Panc1 (cell line): ENCODE measurements around the gene CLEC9A. TPM values are rescaled to one million over a fixed set of nuclear protein-coding genes. Genes with fewer than 3 reads are reported as not detected.
"Not testable (repeated sequence)": the region's sequence is repeated elsewhere in the genome, so short reads cannot be mapped to it uniquely, and the experiment has no call there.

Experiments used
- ATAC-seq: fragments of 200-7000 bp; cut with Tn5 transposase; 2 replicates; pipeline ENCODE4 v1.9.1; 2020; ENCODE audit warnings: mild to moderate bottlenecking, moderate library complexity
- BruUV-seq: library from RNA; stranded (reverse); fragments of 400-500 nt; replicated peaks from 2 replicates; lab custom pipeline; 2021; lab: Mats Ljungman, UMichigan
- CTCF ChIA-PET: fragments of 300-600 bp; sonication (Branson Sonifier 250); formaldehyde crosslinking; loops from one replicate; lab custom pipeline; 2022; ENCODE audit warnings: antibody characterized with exemption; lab: Charles Lee
- POLR2A ChIA-PET: fragments of 300-600 bp; sonication (Branson Sonifier 250); formaldehyde crosslinking; loops from one replicate; lab custom pipeline; 2022; ENCODE audit warnings: antibody characterized with exemption; lab: Charles Lee
- DNase-seq: peaks from one replicate; pipeline ENCODE4 v3.0.0-alpha.2; 2010; ENCODE audit warnings: low read depth, low spot score
- H3K27ac ChIP-seq: 2 replicates; pipeline ENCODE4 v1.5.1; 2011; ENCODE audit warnings: mild to moderate bottlenecking, low read length, inconsistent platforms
- H3K27me3 ChIP-seq: fragments of 200-500 bp; sonication (Bioruptor generic); 2 replicates; pipeline ENCODE4 v1.6.0; 2014; ENCODE audit warnings: low read length, inconsistent platforms; ENCODE audit not compliant: control insufficient read depth, insufficient read depth
- H3K36me3 ChIP-seq: fragments of 200-500 bp; sonication (Bioruptor generic); 2 replicates; pipeline ENCODE4 v1.5.1; 2014; ENCODE audit warnings: inconsistent platforms, mild to moderate bottlenecking, low read length, moderate library complexity; ENCODE audit not compliant: control insufficient read depth, insufficient read depth
- H3K4me1 ChIP-seq: 2 replicates; pipeline ENCODE4 v1.5.1; 2011; ENCODE audit warnings: inconsistent platforms, mild to moderate bottlenecking, low read length, moderate library complexity; ENCODE audit not compliant: control insufficient read depth, insufficient read depth
- H3K4me3 ChIP-seq, 2 experiments: 2 replicates each; pipeline ENCODE4 v1.5.1; 2011 to 2012; ENCODE audit warnings: low read depth in 2 of 2, low read length in 2 of 2, mild to moderate bottlenecking in 2 of 2, inconsistent platforms in 1 of 2, moderate library complexity in 1 of 2
- H3K9me3 ChIP-seq: fragments of 200-500 bp; sonication (Bioruptor generic); 2 replicates; pipeline ENCODE4 v1.5.1; 2014; ENCODE audit warnings: low read depth, mild to moderate bottlenecking, inconsistent platforms, low read length, moderate library complexity; ENCODE audit not compliant: control insufficient read depth, insufficient read depth
- CTCF ChIP-seq: fragments of 450-650 bp; IDR thresholded peaks from 2 replicates; pipeline ENCODE4 v1.5.1; 2017; ENCODE audit warnings: mild to moderate bottlenecking
- POLR2AphosphoS5 ChIP-seq: IDR thresholded peaks from 2 replicates; pipeline ENCODE4 v1.6.1; 2012; ENCODE audit warnings: mild to moderate bottlenecking, low read depth, low read length, moderate library complexity
- REST ChIP-seq, 2 experiments: IDR thresholded peaks; 2 replicates each; pipeline ENCODE4 v1.6.1; 2011 to 2012; ENCODE audit warnings: low read depth in 2 of 2, control low read depth in 1 of 2, low read length in 1 of 2, mild to moderate bottlenecking in 1 of 2, moderate library complexity in 1 of 2; ENCODE audit not compliant: insufficient read depth in 1 of 2
- SIN3A ChIP-seq: IDR thresholded peaks from 2 replicates; pipeline ENCODE4 v1.6.1; 2012; ENCODE audit warnings: low read depth, mild to moderate bottlenecking, low read length, moderate library complexity, borderline replicate concordance; ENCODE audit not compliant: insufficient read depth
- TCF7L2 ChIP-seq: IDR thresholded peaks from 2 replicates; pipeline ENCODE4 v1.6.1; 2011; ENCODE audit warnings: mild to moderate bottlenecking, low read depth, low read length, inconsistent platforms
- in situ Hi-C: cut with HindIII; loops from 2 replicates; pipeline ENCODE4 v1.10.0; 2016; ENCODE audit warnings: low sequenced_read_pairs, low pct_unique_long_range_greater_than_20kb
- intact Hi-C: fragments of 100-400 bp; cut with micrococcal nuclease; formaldehyde crosslinking; loops from one replicate; pipeline ENCODE4 v1.10.0; 2022; ENCODE audit not compliant: unreplicated experiment
- total RNA-seq: library from RNA; stranded (reverse); gene quantifications from one replicate; pipeline ENCODE4 v1.2.1, GENCODE V29; 2021; ENCODE audit not compliant: unreplicated experiment

The CLEC9A gene
- total RNA-seq, 1 experiment from 2014 or later: not detected

GRCh38 chr12:10021342-10021741 lies 9.1 kb upstream of the CLEC9A start:
- H3K27ac ChIP-seq: no peak overlapping the region
- no peaks in the 10 kb centered on the region for H3K9me3 ChIP-seq
- in situ Hi-C loops: no loop called here
- DNase-seq (no peak), ATAC-seq (no peak)
- no peaks in the 10 kb centered on the region for H3K36me3 ChIP-seq
- BruUV-seq: no TSS peak
- no peak overlapping the region for H3K4me3 ChIP-seq
- TF ChIP-seq CTCF: no peak
- TF ChIP-seq TCF7L2: no peak
- TF ChIP-seq REST (IDR thresholded peaks at IDR 0.05; ENCODE audit: insufficient read depth in 1 of 2, low read depth in 2 of 2, low read length in 1 of 2): no peak
- H3K27me3 ChIP-seq: no peaks in the 10 kb centered on the region
- ChIA-PET POLR2A (no interaction called here), CTCF (no interaction called here)
- intact Hi-C loops: no loop called here
- H3K4me1 ChIP-seq: no peaks in the 10 kb centered on the region

GRCh38 chr12:10025236-10025635 lies 5.2 kb upstream of the CLEC9A start:
- no peaks in the 10 kb centered on the region for H3K9me3 ChIP-seq
- no TSS peak for BruUV-seq
- DNase-seq (no peak), ATAC-seq (no peak)
- no peaks in the 10 kb centered on the region for H3K27me3 ChIP-seq
- no peak overlapping the region for H3K4me3 ChIP-seq
- ChIA-PET POLR2A (no interaction called here), CTCF (no interaction called here)
- H3K36me3 ChIP-seq: no peaks in the 10 kb centered on the region
- in situ Hi-C loops (no loop called here), intact Hi-C loops (no loop called here)
- TF ChIP-seq REST (IDR thresholded peaks at IDR 0.05; ENCODE audit: insufficient read depth in 1 of 2, low read depth in 2 of 2, low read length in 1 of 2): no peak
- TF ChIP-seq TCF7L2: no peak
- no peak for TF ChIP-seq SIN3A
- TF ChIP-seq POLR2AphosphoS5: no peak
- TF ChIP-seq CTCF: no peak
- no peak overlapping the region for H3K27ac ChIP-seq
- no peaks in the 10 kb centered on the region for H3K4me1 ChIP-seq

GRCh38 chr12:10026666-10027065 lies 3.8 kb upstream of the CLEC9A start:
- H3K27ac ChIP-seq, H3K4me1 ChIP-seq, POLR2A ChIA-PET, H3K27me3 ChIP-seq, H3K9me3 ChIP-seq, ATAC-seq, in situ Hi-C loops, BruUV-seq, CTCF ChIA-PET, DNase-seq, H3K4me3 ChIP-seq, H3K36me3 ChIP-seq, intact Hi-C loops: not testable (repeated sequence)
